Cardiac septum (tissue), 1 donor: Measurements from ENCODE around the gene HFE. TPM values are rescaled to one million over a fixed set of nuclear protein-coding genes. Genes with fewer than 3 reads are reported as not detected.
"Not testable (repeated sequence)": the region's sequence is repeated elsewhere in the genome, so short reads cannot be mapped to it uniquely, and the experiment has no call there.

Experiments used
- DNase-seq: peaks from one replicate; pipeline ENCODE4 v3.0.0-alpha.2; 2020; ENCODE audit warnings: low spot score
- intact Hi-C: fragments of 100-400 bp; cut with DNase I; formaldehyde crosslinking; loops from one replicate; pipeline ENCODE4 v1.14.0; 2022
- total RNA-seq: library from RNA; stranded (reverse); fragmentation: NEBNext Ultra II Directional; extraction: Animal tissue kit (Norgen Biotek cat#: 25700); gene quantifications from one replicate; pipeline ENCODE4 v1.2.1, GENCODE V29; 2021
- donor health status: DM: no; HTN: no; CAD: no.

HFE gene
- total RNA-seq, 1 donor from 2014 or later, result 2.4 TPM

DNA sequence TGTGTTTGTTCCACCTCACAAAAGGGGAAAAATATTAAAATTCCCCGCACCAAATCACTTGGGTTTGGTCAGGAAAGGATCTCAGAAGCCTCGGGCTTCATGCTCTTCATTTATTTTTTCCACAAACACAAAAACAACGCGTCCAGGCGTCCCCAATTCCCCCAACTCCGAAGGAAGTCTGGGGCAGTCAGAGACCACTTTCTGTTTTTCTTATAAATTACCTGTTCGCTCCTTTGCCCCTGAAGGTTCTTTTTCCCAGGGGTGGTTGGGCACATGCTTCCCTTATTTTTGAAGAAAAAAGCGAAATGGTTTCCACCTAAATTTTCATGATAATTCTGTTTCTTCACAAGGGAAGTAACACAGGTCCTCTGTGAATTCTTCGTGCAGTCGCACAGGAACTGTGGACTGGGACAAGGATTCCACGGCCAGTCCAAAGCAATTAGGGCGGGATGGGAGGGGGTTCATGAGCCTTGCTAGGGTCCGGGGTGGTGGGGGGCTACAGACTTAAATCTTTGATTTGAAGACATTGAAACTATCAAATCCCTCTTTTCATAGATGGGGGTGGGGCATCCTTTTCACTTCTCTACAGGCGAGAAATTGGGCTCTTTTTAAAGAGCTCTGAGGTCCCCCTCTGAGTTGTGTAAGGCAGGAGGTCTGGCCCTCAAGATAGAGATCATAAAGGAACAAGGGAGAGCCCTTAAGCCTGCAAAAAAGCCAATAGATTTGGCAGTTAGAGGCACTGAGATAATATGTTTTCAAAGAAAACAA is 30.5 kb upstream of the HFE start:
- intact Hi-C loops, result loop anchor here (1.0 to 10.0 kb wide), 4 partner anchors 29 to 228 kb away; a partner anchor contains a TSS
- DNase-seq, result no peak

DNA sequence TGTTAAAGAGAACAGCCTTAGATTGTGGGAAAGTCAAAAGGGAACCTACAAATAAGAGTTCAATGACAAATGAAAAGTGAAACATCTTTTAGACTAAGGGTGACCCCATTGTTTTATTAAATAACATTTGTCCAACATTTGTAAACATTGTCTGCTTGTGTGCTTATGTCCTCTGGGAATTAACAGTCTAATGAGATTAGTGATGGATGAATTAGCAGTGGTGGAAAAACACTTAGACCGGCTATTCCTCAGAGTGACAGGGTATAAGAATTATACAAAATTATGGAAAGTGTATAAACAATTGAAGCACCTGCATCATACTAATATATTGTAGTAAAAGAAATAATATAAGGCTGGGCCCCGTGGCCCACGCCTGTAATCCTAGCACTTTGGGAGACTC is 29.3 kb upstream of the HFE start:
- intact Hi-C loops, result loop anchor here (2.0 to 10.0 kb wide), 2 partner anchors 45 to 227 kb away; a partner anchor contains a TSS
- DNase-seq, result no peak

GRCh38 chr6:26058477-26059033 is 28.7 kb upstream of the HFE start:
- not testable (repeated sequence) for DNase-seq
- intact Hi-C loops, result loop anchor here (10.0 kb wide), 1 partner anchor 226 kb away; a partner anchor contains a TSS

DNA sequence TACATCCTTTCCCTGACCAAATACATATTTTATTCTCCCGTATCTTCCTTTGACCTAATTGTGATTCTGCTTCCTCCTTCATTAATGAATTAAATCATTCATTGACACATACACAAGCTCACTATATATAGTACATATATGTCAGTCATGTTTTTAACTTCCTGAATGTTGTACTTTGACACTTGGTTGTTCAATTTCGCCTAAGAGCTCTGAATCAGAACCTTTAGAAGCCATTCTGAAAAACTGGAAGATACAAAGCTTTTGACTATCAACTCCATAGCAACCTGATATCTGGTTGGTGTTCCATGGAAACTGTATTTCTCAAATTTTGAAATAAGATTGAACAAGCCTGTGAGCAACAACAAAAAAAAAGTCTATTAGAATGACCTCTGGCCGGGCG is 27.3 kb upstream of the HFE start:
- DNase-seq, result no peak
- intact Hi-C loops, result loop anchor here (10.0 kb wide), 1 partner anchor 225 kb away; a partner anchor contains a TSS

GRCh38 chr6:26064619-26065257 is 22.5 kb upstream of the HFE start:
- DNase-seq, result no peak
- intact Hi-C loops, result loop anchor here (1.0 kb wide), 1 partner anchor 33 kb away; no protein-coding TSS in a partner anchor

- intact Hi-C loops, result no loop called here
- no peak for DNase-seq
These were observed 21.3 kb upstream of the HFE start for GRCh38 chr6:26065952-26066380.

GRCh38 chr6:26067367-26067766 is 19.9 kb upstream of the HFE start:
- intact Hi-C loops, result no loop called here
- no peak for DNase-seq

DNA sequence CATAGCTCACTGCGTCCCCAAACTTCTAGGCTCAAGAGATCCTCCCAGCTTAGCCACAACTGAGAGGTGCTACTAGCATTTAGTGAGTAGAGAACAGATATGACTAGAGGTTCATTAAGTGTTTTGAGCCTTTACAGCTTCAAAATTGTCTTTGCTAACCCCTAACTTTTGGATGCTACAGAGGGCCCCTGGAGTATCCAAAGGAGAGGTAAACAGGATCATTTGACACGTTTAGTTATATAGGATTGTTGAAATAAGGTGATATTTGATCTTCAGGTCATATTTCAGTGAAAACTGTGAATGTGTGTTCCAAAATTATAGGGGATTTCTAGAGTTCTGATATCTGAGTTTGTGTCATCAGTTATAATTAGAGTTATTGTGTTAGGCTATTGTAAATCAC is 19.2 kb upstream of the HFE start:
- DNase-seq, result no peak
- intact Hi-C loops, result no loop called here

GRCh38 chr6:26071135-26071534 is 16.1 kb upstream of the HFE start:
- intact Hi-C loops, result no loop called here
- no peak for DNase-seq

- intact Hi-C loops, result no loop called here
- DNase-seq, result no peak
These were observed 12.0 kb upstream of the HFE start for GRCh38 chr6:26075063-26075717.

DNA sequence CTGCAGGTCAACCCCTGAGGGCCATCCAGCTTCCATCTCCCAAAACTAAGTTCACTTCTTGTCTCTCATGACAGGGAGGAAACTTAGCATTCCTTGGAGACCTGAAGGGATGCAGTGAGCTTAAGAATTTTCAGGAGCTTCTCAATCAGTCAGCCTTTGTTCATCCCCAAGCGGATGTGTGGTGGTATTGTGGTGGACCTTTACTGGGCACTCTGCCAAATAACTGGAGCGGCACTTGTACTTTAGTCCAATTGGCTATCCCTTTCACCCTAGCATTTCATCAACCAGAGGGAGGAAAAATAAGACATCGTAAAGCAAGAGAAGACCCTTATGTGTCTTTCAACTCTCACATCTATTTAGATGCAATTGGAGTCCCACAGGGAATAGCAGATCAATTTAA is 9.2 kb upstream of the HFE start:
- DNase-seq, intact Hi-C loops: not testable (repeated sequence)

- intact Hi-C loops, DNase-seq: not testable (repeated sequence)
These were observed 6.1 kb upstream of the HFE start for GRCh38 chr6:26081096-26081495.

GRCh38 chr6:26086211-26086610 is 1.0 kb upstream of the HFE start:
- no peak for DNase-seq
- intact Hi-C loops, result no loop called here

DNA sequence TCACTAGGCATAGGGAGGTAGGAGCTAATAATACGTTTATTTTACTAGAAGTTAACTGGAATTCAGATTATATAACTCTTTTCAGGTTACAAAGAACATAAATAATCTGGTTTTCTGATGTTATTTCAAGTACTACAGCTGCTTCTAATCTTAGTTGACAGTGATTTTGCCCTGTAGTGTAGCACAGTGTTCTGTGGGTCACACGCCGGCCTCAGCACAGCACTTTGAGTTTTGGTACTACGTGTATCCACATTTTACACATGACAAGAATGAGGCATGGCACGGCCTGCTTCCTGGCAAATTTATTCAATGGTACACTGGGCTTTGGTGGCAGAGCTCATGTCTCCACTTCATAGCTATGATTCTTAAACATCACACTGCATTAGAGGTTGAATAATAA is 1.1 kb downstream of the HFE start:
- no peak for DNase-seq
- intact Hi-C loops, result no loop called here

DNA sequence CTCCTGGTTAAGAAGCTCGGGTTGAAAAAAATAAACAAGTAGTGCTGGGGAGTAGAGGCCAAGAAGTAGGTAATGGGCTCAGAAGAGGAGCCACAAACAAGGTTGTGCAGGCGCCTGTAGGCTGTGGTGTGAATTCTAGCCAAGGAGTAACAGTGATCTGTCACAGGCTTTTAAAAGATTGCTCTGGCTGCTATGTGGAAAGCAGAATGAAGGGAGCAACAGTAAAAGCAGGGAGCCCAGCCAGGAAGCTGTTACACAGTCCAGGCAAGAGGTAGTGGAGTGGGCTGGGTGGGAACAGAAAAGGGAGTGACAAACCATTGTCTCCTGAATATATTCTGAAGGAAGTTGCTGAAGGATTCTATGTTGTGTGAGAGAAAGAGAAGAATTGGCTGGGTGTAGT is 2.0 kb downstream of the HFE start:
- no peak for DNase-seq
- intact Hi-C loops, result no loop called here

- intact Hi-C loops, result no loop called here
These were observed 5.2 kb downstream of the HFE start for GRCh38 chr6:26092443-26092842.

DNA sequence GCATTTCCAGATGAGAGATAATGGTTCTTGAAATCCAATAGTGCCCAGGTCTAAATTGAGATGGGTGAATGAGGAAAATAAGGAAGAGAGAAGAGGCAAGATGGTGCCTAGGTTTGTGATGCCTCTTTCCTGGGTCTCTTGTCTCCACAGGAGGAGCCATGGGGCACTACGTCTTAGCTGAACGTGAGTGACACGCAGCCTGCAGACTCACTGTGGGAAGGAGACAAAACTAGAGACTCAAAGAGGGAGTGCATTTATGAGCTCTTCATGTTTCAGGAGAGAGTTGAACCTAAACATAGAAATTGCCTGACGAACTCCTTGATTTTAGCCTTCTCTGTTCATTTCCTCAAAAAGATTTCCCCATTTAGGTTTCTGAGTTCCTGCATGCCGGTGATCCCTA is 6.8 kb downstream of the HFE start:
- DNase-seq, result no peak
- intact Hi-C loops, result no loop called here

More at GRCh38 chr6:26092443-26092842, 5.2 kb downstream of the HFE start:
- DNase-seq, result no peak

DNA sequence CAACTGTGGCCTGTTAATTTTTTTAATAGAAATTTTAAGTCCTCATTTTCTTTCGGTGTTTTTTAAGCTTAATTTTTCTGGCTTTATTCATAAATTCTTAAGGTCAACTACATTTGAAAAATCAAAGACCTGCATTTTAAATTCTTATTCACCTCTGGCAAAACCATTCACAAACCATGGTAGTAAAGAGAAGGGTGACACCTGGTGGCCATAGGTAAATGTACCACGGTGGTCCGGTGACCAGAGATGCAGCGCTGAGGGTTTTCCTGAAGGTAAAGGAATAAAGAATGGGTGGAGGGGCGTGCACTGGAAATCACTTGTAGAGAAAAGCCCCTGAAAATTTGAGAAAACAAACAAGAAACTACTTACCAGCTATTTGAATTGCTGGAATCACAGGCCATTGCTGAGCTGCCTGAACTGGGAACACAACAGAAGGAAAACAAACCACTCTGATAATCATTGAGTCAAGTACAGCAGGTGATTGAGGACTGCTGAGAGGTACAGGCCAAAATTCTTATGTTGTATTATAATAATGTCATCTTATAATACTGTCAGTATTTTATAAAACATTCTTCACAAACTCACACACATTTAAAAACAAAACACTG is 10.1 kb downstream of the HFE start:
- intact Hi-C loops, result loop anchor here (1.0 kb wide), 1 partner anchor 33 kb away; no protein-coding TSS in a partner anchor
- DNase-seq, result no peak

DNA sequence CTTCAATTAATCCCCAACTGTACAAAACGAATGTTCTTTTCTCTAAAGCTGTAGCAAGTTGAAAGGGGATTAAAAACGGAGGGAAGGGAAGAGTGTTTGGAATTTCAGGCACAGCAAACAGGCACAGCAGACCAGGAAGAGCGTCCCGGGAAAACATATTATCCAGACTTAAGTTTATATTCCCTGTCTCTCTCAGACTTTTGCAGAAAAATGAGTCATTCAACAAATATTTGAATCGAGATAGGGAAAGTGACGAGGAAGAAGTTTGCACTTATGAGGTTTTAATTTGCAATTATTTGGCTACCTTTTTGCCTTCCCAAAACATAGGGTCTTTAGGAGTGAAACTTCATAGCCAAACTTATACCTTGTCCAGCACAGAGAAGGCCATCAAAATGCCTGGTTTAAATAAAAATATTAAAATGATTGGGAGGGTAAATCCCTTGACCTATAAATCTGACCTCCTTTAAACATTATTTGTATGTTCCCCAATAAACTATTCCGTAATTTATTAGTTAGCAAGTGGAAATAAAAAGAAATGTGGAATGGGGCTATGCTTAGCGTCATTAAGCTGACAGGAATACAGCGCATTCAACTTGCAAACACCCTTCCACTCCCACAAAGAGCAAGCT is 16.0 kb downstream of the HFE start:
- no peak for DNase-seq
- intact Hi-C loops, result loop anchor here (2.0 to 10.0 kb wide), 2 partner anchors 46 to 52 kb away; a partner anchor contains a TSS
